PC-9 (cell line): ENCODE data around the gene UTP4. TPM values are rescaled to one million over a fixed set of nuclear protein-coding genes. Genes with fewer than 3 reads are reported as not detected.

Experiments
- BruUV-seq: library from RNA; stranded (reverse); fragments of 400-500 nt; replicated peaks from 2 replicates; lab custom pipeline; 2021; lab: Mats Ljungman, UMichigan
- CTCF ChIA-PET: fragments of 300-600 bp; sonication (Branson Sonifier 250); formaldehyde crosslinking; loops from one replicate; lab custom pipeline; 2022; ENCODE audit warnings: antibody characterized with exemption; lab: Charles Lee
- POLR2A ChIA-PET: fragments of 300-600 bp; sonication (Branson Sonifier 250); formaldehyde crosslinking; loops from one replicate; lab custom pipeline; 2022; ENCODE audit warnings: antibody characterized with exemption; ENCODE audit not compliant: unreplicated experiment; lab: Charles Lee
- DNase-seq, 2 experiments: peaks; one replicate each; pipeline versions ENCODE4 v3.0.0 to v3.0.0-alpha.2; 2015 to 2022; ENCODE audit warnings: mixed read lengths in 1 of 2
- H2AFZ ChIP-seq: fragments of 200-600 bp; sonication (generic); 2 replicates; pipeline ENCODE4 v1.8.1; 2017; ENCODE audit warnings: antibody characterized with exemption
- H3F3A ChIP-seq: fragments of 200-600 bp; sonication (generic); 2 replicates; pipeline ENCODE4 v1.8.1; 2017; ENCODE audit warnings: antibody characterized with exemption, mild to moderate bottlenecking, low read depth; ENCODE audit not compliant: insufficient read depth
- H3K27ac ChIP-seq: fragments of 200-600 bp; sonication (generic); 2 replicates; pipeline ENCODE4 v1.6.1; 2016; ENCODE audit warnings: mixed run types
- H3K27me3 ChIP-seq: fragments of 200-600 bp; sonication (generic); 2 replicates; pipeline ENCODE4 v1.6.1; 2016; ENCODE audit warnings: low read depth, mixed run types; ENCODE audit not compliant: insufficient read depth
- H3K36me3 ChIP-seq: fragments of 200-600 bp; sonication (generic); 2 replicates; pipeline ENCODE4 v1.6.1; 2016; ENCODE audit warnings: low read depth, mixed run types
- H3K4me1 ChIP-seq: fragments of 200-600 bp; sonication (generic); replicated peaks from 2 replicates; pipeline ENCODE4 v1.6.1; 2016; ENCODE audit warnings: mixed run types; ENCODE audit not compliant: insufficient read depth
- H3K4me2 ChIP-seq: fragments of 200-600 bp; sonication (generic); 2 replicates; pipeline ENCODE4 v1.6.1; 2017; ENCODE audit warnings: mixed run types
- H3K4me3 ChIP-seq: fragments of 200-600 bp; sonication (generic); 2 replicates; pipeline ENCODE4 v1.6.1; 2016; ENCODE audit warnings: mixed run types
- H3K79me2 ChIP-seq: fragments of 200-600 bp; sonication (generic); 2 replicates; pipeline ENCODE4 v1.6.1; 2017; ENCODE audit warnings: low read depth, mixed run types
- H3K9me2 ChIP-seq: fragments of 200-600 bp; sonication (generic); 2 replicates; pipeline ENCODE4 v1.8.1; 2017; ENCODE audit warnings: mild to moderate bottlenecking; ENCODE audit not compliant: insufficient read depth
- H3K9me3 ChIP-seq: fragments of 200-600 bp; sonication (generic); 2 replicates; pipeline ENCODE4 v1.8.1; 2016; ENCODE audit warnings: low read depth; ENCODE audit not compliant: insufficient read depth
- H4K20me1 ChIP-seq: fragments of 200-600 bp; sonication (generic); 2 replicates; pipeline ENCODE4 v1.8.1; 2017; ENCODE audit not compliant: insufficient read depth
- EZH2 ChIP-seq: fragments of 200-600 bp; sonication (generic); IDR thresholded peaks from 2 replicates; pipeline ENCODE4 v1.8.0; 2017; ENCODE audit warnings: antibody characterized with exemption, low read depth
- intact Hi-C: fragments of 100-400 bp; cut with micrococcal nuclease; formaldehyde crosslinking; loops from one replicate; pipeline ENCODE4 v1.10.0; 2022; ENCODE audit not compliant: unreplicated experiment
- total RNA-seq: library from RNA; stranded (reverse); gene quantifications from 2 replicates; pipeline ENCODE4 v1.2.3, GENCODE V29; 2021
- TF ChIP-seq, protein P1 (sequence below): fragments of 200-600 bp; sonication (generic); conservative IDR thresholded peaks from 2 replicates; pipeline ENCODE4 v1.6.1; 2017; ENCODE audit warnings: mixed run types, antibody characterized with exemption, mild to moderate bottlenecking, moderate library complexity

The UTP4 gene
- total RNA-seq, 1 experiment from 2014 or later: 45.9 TPM

DNA sequence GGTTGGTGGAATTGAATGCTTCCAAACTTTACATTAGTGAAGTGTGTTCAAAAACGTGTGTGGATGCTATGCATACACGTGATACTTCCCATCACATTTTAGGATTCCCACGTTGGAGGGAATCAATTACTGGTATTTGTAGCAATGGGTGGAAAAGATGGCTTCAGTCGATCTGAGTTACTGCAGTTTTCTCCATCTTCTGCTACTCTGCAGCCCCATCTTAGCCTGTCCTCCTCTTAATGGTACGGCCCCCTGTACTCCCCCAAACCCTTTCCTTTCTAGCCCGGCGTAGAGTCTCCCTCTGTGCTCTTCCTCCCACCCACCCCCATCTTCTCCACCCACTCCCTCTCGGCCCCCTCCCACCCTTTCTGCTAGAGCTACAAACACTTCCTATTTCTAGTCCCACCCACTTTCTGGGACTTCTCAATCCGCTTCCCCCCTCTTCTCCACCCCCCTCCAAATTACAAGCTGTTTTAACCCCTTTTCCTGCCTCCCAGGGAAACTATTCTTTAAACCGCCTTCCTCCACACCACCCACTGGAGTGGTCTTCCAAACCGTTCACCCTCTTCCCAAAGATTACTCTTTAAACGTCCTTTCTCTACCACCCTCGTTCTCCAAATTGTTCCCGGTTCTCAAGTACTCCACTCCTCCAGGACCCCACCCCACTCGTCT lies 1.1 kb upstream of the UTP4 start:
- TF ChIP-seq, protein P1, sequence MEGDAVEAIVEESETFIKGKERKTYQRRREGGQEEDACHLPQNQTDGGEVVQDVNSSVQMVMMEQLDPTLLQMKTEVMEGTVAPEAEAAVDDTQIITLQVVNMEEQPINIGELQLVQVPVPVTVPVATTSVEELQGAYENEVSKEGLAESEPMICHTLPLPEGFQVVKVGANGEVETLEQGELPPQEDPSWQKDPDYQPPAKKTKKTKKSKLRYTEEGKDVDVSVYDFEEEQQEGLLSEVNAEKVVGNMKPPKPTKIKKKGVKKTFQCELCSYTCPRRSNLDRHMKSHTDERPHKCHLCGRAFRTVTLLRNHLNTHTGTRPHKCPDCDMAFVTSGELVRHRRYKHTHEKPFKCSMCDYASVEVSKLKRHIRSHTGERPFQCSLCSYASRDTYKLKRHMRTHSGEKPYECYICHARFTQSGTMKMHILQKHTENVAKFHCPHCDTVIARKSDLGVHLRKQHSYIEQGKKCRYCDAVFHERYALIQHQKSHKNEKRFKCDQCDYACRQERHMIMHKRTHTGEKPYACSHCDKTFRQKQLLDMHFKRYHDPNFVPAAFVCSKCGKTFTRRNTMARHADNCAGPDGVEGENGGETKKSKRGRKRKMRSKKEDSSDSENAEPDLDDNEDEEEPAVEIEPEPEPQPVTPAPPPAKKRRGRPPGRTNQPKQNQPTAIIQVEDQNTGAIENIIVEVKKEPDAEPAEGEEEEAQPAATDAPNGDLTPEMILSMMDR: no peak
- Histone ChIP-seq H4K20me1 (peaks cover 37% of the 10 kb centered on the region), H3F3A (peaks cover 34% of the 10 kb centered on the region), H3K9me3 (no peaks in the 10 kb centered on the region), H3K4me2 (peak overlapping the region; percentile 92), H3K4me3 (peak overlapping the region; percentile 100), H2AFZ (no peak overlapping the region), H3K36me3 (peaks cover 9% of the 10 kb centered on the region), H3K9me2 (no peaks in the 10 kb centered on the region), H3K79me2 (peaks cover 89% of the 10 kb centered on the region), H3K27ac (peak overlapping the region; percentile 56), H3K27me3 (no peaks in the 10 kb centered on the region), H3K4me1 (peaks cover 26% of the 10 kb centered on the region)
- BruUV-seq: no TSS peak
- ChIA-PET CTCF (interaction anchor here (0.5 to 0.6 kb wide), 3 partner anchors 56 to 387 kb away, joined by 4 to 12 read pairs (median 9); no protein-coding TSS in a partner anchor), POLR2A (interaction anchor here (0.6 kb wide), 1 partner anchor 30 kb away, joined by 18 read pairs; no protein-coding TSS in a partner anchor)
- no peak for DNase-seq
- intact Hi-C loops: no loop called here

DNA sequence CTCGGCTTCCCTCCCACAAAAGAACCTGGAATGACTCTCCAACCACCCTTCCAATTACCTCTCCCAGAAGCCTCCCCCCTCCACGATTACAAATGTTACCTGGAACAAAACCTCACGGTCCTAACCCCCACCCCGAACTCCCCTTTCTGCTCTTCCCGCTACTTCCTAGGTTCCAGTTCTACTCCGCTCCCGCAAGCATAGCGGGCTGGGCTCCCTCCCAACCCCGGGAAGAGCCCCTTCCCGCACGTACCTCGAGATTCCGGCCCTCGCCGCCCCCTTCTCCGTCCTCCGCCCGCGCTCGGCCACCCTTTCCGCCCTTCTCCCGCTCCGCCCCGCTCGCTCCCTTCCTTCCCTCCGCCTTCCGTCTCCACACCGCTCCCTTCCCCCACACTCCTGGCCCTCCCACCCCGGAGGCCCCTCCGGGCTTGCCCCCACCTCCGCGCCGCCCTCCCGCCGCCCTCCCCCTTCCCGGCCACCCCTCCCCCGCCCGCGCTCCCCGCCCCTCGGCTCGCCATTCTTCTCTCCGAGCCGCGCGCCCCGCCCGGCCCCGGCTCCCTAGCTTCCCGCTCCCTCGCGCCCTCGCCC lies 518 bp upstream of the UTP4 start:
- Histone ChIP-seq H3K36me3 (peaks cover 11% of the 10 kb centered on the region), H3F3A (peaks cover 34% of the 10 kb centered on the region), H3K9me3 (no peaks in the 10 kb centered on the region), H3K79me2 (peaks cover 91% of the 10 kb centered on the region), H3K4me2 (peak overlapping the region; percentile 92), H4K20me1 (peaks cover 41% of the 10 kb centered on the region), H3K27me3 (no peaks in the 10 kb centered on the region), H3K27ac (peak overlapping the region; percentile 56), H3K9me2 (no peaks in the 10 kb centered on the region), H3K4me3 (peak overlapping the region; percentile 100), H3K4me1 (peaks cover 26% of the 10 kb centered on the region), H2AFZ (no peak overlapping the region; the same call in 1 of the 2 replicates)
- DNase-seq: peak; percentile 54 to 83
- POLR2A ChIA-PET: interaction anchor here (0.6 kb wide), 1 partner anchor 30 kb away, joined by 18 read pairs; no protein-coding TSS in a partner anchor
- intact Hi-C loops: loop anchor here (2.0 kb wide), 1 partner anchor 603 kb away; no protein-coding TSS in a partner anchor
- BruUV-seq: no TSS peak
- CTCF ChIA-PET: interaction anchor here (0.6 kb wide), 1 partner anchor 388 kb away, joined by 12 read pairs; no protein-coding TSS in a partner anchor
- no peak for TF ChIP-seq EZH2
- TF ChIP-seq, protein P1: no peak

DNA sequence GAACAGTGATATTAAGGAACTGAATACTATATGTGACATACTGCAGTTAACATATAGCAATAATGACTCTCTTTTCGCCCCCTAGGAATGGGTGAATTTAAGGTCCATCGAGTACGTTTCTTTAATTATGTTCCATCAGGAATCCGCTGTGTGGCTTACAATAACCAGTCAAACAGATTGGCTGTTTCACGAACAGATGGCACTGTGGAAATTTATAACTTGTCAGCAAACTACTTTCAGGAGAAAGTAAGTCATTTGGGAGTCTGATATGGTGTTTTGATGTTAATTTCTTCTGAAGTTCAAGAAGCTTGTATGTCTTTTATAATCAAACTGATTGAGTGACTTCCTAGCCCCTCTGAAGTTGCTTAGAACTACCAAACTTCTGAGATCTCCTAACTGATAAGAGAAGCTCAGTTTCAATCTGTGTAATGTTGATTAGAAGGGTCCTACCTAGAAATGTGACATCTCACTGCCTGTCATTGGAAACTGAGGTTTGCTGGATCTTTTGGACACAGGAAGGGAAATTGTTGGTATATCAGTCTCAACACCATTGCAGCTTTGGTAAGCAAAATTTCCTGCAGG lies 1.0 kb downstream of the UTP4 start:
- BruUV-seq: no TSS peak
- peaks cover 26% of the 10 kb centered on the region for H3K4me1 ChIP-seq
- H3K79me2 ChIP-seq: peaks cover 84% of the 10 kb centered on the region
- intact Hi-C loops: loop anchor here (2.0 kb wide), 1 partner anchor 605 kb away; no protein-coding TSS in a partner anchor
- no peak overlapping the region for H2AFZ ChIP-seq
- POLR2A ChIA-PET: interaction anchor here (0.6 kb wide), 2 partner anchors 61 to 136 kb away, joined by 6 to 9 read pairs; no protein-coding TSS in a partner anchor
- no peak overlapping the region for H3K27ac ChIP-seq
- TF ChIP-seq, protein P1: no peak
- no peak for TF ChIP-seq EZH2
- H3F3A ChIP-seq: peaks cover 28% of the 10 kb centered on the region
- peak overlapping the region; percentile 100 for H3K4me3 ChIP-seq
- no peak for DNase-seq
- H4K20me1 ChIP-seq: peaks cover 45% of the 10 kb centered on the region
- no peaks in the 10 kb centered on the region for H3K9me2 ChIP-seq
- no peaks in the 10 kb centered on the region for H3K9me3 ChIP-seq
- no peaks in the 10 kb centered on the region for H3K27me3 ChIP-seq
- H3K4me2 ChIP-seq: peak overlapping the region; percentile 85
- H3K36me3 ChIP-seq: peaks cover 25% of the 10 kb centered on the region
- CTCF ChIA-PET: interaction anchor here (0.5 to 0.6 kb wide), 2 partner anchors 12 to 84 kb away, joined by 3 to 4 read pairs; no protein-coding TSS in a partner anchor
